WTC11 (cell line): ENCODE data around the gene ZDHHC23. TPM values are rescaled to one million over a fixed set of nuclear protein-coding genes. Genes with fewer than 3 reads are reported as not detected.

Experiments
- ATAC-seq: fragments of 200-7000 bp; cut with Tn5 transposase; 2 replicates; pipeline ENCODE4 v1.10.0; 2021; ENCODE audit warnings: mild to moderate bottlenecking, moderate library complexity
- CTCF ChIA-PET: fragments of 300-600 bp; sonication (Branson Sonifier 250); formaldehyde crosslinking; loops from one replicate; lab custom pipeline; 2021; ENCODE audit warnings: antibody characterized with exemption; lab: Charles Lee
- POLR2A ChIA-PET: fragments of 350-600 bp; sonication (Branson Sonifier 250); formaldehyde crosslinking; loops from one replicate; lab custom pipeline; 2021; ENCODE audit warnings: antibody characterized with exemption; lab: Charles Lee
- DNase-seq: peaks from one replicate; pipeline ENCODE4 v3.0.0; 2021; ENCODE audit warnings: low spot score
- H3K27ac Mint-ChIP-seq: 2 replicates; pipeline ENCODE4 v1.8.0; 2021; ENCODE audit warnings: mixed read lengths
- H3K27me3 Mint-ChIP-seq: 2 replicates; pipeline ENCODE4 v1.8.0; 2021; ENCODE audit warnings: low read depth, mild to moderate bottlenecking, moderate library complexity, mixed read lengths
- H3K36me3 Mint-ChIP-seq: 2 replicates; pipeline ENCODE4 v1.8.0; 2021; ENCODE audit warnings: mixed read lengths
- H3K4me1 Mint-ChIP-seq: 2 replicates; pipeline ENCODE4 v1.8.0; 2022; ENCODE audit warnings: mixed read lengths
- H3K4me3 Mint-ChIP-seq: 2 replicates; pipeline ENCODE4 v1.8.0; 2021; ENCODE audit warnings: mild to moderate bottlenecking, moderate library complexity, mixed read lengths
- H3K9me3 Mint-ChIP-seq: 2 replicates; pipeline ENCODE4 v1.8.0; 2021; ENCODE audit warnings: mixed read lengths
- FOXP4 ChIP-seq: sonication (generic); formaldehyde crosslinking; IDR thresholded peaks from 2 replicates; pipeline ENCODE4 v1.8.0; 2022; ENCODE audit warnings: mild to moderate bottlenecking, missing genetic modification reagents
- TEAD1 ChIP-seq: sonication (generic); formaldehyde crosslinking; IDR thresholded peaks from 2 replicates; pipeline ENCODE4 v1.8.0; 2022; ENCODE audit warnings: mild to moderate bottlenecking, missing genetic modification reagents
- ZNF317 ChIP-seq: sonication (generic); formaldehyde crosslinking; IDR thresholded peaks from 2 replicates; pipeline ENCODE4 v1.8.1; 2023; ENCODE audit warnings: low read depth, mild to moderate bottlenecking, moderate library complexity, missing genetic modification reagents, borderline replicate concordance
- total RNA-seq: library from RNA; stranded (reverse); gene quantifications from 3 replicates; pipeline ENCODE4 v1.2.3, GENCODE V29; 2021
- TF ChIP-seq, protein P1 (sequence below): sonication (generic); formaldehyde crosslinking; IDR thresholded peaks from 2 replicates; pipeline ENCODE4 v1.8.1; 2023; ENCODE audit warnings: mild to moderate bottlenecking, moderate library complexity, missing genetic modification reagents
- TF ChIP-seq, protein P2 (sequence below): sonication (generic); formaldehyde crosslinking; IDR thresholded peaks from 2 replicates; pipeline ENCODE4 v1.8.1; 2022; ENCODE audit warnings: low read depth, missing genetic modification reagents, borderline replicate concordance
- TF ChIP-seq, protein P3 (sequence below): sonication (generic); formaldehyde crosslinking; IDR thresholded peaks from 2 replicates; pipeline ENCODE4 v1.8.1; 2023; ENCODE audit warnings: mild to moderate bottlenecking, missing genetic modification reagents

ZDHHC23 gene
- total RNA-seq, 1 experiment from 2014 or later = 19.2 TPM

GRCh38 chr3:114005481-114005880, 57.7 kb downstream of the ZDHHC23 start (continued):
- TF ChIP-seq, protein P1, sequence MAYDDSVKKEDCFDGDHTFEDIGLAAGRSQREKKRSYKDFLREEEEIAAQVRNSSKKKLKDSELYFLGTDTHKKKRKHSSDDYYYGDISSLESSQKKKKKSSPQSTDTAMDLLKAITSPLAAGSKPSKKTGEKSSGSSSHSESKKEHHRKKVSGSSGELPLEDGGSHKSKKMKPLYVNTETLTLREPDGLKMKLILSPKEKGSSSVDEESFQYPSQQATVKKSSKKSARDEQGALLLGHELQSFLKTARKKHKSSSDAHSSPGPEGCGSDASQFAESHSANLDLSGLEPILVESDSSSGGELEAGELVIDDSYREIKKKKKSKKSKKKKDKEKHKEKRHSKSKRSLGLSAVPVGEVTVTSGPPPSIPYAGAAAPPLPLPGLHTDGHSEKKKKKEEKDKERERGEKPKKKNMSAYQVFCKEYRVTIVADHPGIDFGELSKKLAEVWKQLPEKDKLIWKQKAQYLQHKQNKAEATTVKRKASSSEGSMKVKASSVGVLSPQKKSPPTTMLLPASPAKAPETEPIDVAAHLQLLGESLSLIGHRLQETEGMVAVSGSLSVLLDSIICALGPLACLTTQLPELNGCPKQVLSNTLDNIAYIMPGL = no peak
- TF ChIP-seq, protein P2, sequence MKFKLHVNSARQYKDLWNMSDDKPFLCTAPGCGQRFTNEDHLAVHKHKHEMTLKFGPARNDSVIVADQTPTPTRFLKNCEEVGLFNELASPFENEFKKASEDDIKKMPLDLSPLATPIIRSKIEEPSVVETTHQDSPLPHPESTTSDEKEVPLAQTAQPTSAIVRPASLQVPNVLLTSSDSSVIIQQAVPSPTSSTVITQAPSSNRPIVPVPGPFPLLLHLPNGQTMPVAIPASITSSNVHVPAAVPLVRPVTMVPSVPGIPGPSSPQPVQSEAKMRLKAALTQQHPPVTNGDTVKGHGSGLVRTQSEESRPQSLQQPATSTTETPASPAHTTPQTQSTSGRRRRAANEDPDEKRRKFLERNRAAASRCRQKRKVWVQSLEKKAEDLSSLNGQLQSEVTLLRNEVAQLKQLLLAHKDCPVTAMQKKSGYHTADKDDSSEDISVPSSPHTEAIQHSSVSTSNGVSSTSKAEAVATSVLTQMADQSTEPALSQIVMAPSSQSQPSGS (CRISPR knock-in tag) = no peak
- TF ChIP-seq, protein P3, sequence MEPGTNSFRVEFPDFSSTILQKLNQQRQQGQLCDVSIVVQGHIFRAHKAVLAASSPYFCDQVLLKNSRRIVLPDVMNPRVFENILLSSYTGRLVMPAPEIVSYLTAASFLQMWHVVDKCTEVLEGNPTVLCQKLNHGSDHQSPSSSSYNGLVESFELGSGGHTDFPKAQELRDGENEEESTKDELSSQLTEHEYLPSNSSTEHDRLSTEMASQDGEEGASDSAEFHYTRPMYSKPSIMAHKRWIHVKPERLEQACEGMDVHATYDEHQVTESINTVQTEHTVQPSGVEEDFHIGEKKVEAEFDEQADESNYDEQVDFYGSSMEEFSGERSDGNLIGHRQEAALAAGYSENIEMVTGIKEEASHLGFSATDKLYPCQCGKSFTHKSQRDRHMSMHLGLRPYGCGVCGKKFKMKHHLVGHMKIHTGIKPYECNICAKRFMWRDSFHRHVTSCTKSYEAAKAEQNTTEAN (CRISPR knock-in tag) = no peak
- TF ChIP-seq FOXP4 = no peak

DNA sequence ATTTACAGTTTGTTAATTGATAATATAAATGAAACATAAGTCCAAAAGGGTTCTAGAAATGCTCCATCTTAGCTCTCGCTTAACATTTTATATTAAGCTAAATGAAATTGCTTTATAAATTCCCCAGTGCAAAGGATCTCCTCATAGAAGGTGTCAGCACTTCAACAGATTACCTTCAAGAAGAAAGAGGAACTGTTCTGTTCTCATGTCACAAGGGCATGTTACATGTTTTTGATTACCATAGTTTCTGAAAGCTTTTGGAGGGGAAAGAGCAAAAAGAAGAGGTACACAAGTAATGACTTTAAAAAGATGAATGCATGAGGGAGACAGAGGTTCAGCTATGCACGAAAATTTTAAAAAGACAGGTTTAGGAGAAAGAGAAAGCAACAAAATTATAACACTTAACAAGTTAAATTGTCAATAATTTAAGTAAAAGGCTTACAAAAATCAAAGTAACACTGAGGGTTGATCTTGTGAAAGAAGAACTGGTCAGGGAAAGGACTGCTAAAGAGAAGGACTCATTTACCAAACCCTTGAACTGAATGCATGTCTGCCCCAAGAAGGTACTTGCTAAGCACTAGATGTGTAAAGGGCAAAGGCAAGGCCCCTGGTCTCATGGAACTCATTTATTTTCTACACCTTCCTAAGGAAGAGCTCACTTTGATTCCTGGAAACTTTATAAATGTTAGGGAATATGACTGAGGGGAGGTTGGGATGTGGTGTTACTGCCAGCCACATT, 63.4 kb downstream of the ZDHHC23 start:
- H3K4me1 Mint-ChIP-seq = no peaks in the 10 kb centered on the region
- TF ChIP-seq, protein P3 (CRISPR knock-in tag) = no peak
- TF ChIP-seq TEAD1 (CRISPR knock-in tag) = no peak
- TF ChIP-seq ZNF317 (CRISPR knock-in tag) = no peak
- TF ChIP-seq, all 79 proteins: peak for 0
- H3K36me3 Mint-ChIP-seq = no peaks in the 10 kb centered on the region
- no peak for ATAC-seq
- H3K27ac Mint-ChIP-seq = no peak overlapping the region
- ChIA-PET POLR2A (interaction anchor here (0.5 kb wide), 1 partner anchor 1616 kb away, joined by 4 read pairs; no protein-coding TSS in a partner anchor), CTCF (no interaction called here)
- H3K4me3 Mint-ChIP-seq = no peak overlapping the region
- DNase-seq = no peak
- H3K27me3 Mint-ChIP-seq = no peaks in the 10 kb centered on the region
- no peaks in the 10 kb centered on the region for H3K9me3 Mint-ChIP-seq

Other genes starting within 250 kb of the ZDHHC23 start
- gene NAA50, start 201.8 kb upstream of the ZDHHC23 start, total RNA-seq = 170 to 193 TPM (median 175 TPM) in 3 replicates
- gene ATP6V1A, start 201.0 kb upstream of the ZDHHC23 start, total RNA-seq = 85.6 to 90.7 TPM (median 88.9 TPM) in 3 replicates
- gene GRAMD1C, start 109.2 kb upstream of the ZDHHC23 start, total RNA-seq = 2.6 to 3.5 TPM (median 2.8 TPM) in 3 replicates
- 1.6 to 1.7 TPM (median 1.7 TPM) in 3 replicates for gene CCDC191, start 108.5 kb downstream of the ZDHHC23 start, total RNA-seq
- gene QTRT2, start 108.7 kb downstream of the ZDHHC23 start, total RNA-seq = 35.5 to 40.0 TPM (median 38.3 TPM) in 3 replicates
- gene DRD3, start 231.0 kb downstream of the ZDHHC23 start, total RNA-seq = 0.11 to 0.27 TPM (median 0.17 TPM) in 3 replicates